Uterus (tissue), 4 donors: ENCODE results near the gene DUOX2. TPM values are rescaled to one million over a fixed set of nuclear protein-coding genes. Genes with fewer than 3 reads are reported as not detected.
"Not testable (repeated sequence)": the region's sequence is repeated elsewhere in the genome, so short reads cannot be mapped to it uniquely, and the experiment has no call there.

Source experiments
- DNase-seq, 2 donors: peaks; one replicate each; pipeline ENCODE4 v3.0.0-alpha.2; 2019 to 2020
- H3K27ac ChIP-seq, 2 donors: fragments of 200-600 bp; sonication (generic); 1 replicate in 1 of 2; 2 replicates in 1 of 2; pipeline ENCODE4 v1.5.1; 2016 to 2018
- H3K27me3 ChIP-seq, 2 donors: fragments of 200-600 bp; sonication (generic); one replicate each; pipeline ENCODE4 v1.5.1; 2018 to 2019; ENCODE audit warnings: control low read depth in 1 of 2
- H3K36me3 ChIP-seq, 2 donors: fragments of 200-600 bp; sonication (generic); one replicate each; pipeline ENCODE4 v1.5.1; 2019; ENCODE audit warnings: control low read depth in 1 of 2
- H3K4me1 ChIP-seq, 2 donors: fragments of 200-600 bp; sonication (generic); one replicate each; pipeline ENCODE4 v1.5.1; 2018 to 2019; ENCODE audit warnings: control low read depth in 1 of 2
- H3K4me3 ChIP-seq, 2 donors: fragments of 200-600 bp; sonication (generic); 1 replicate in 1 of 2; 2 replicates in 1 of 2; pipeline ENCODE4 v1.5.1; 2018 to 2019; ENCODE audit warnings: mild to moderate bottlenecking in 1 of 2
- H3K9me3 ChIP-seq, 2 donors: fragments of 200-600 bp; sonication (generic); one replicate each; pipeline ENCODE4 v1.5.1; 2019; ENCODE audit warnings: control low read depth in 1 of 2
- CTCF ChIP-seq, 4 experiments: fragments of 200-600 bp in 2 of 4; fragments of 450-650 bp in 2 of 4; sonication (generic) in 2 of 4; IDR thresholded peaks; one replicate each; pipeline ENCODE4 v1.5.1; 2016 to 2019; ENCODE audit warnings: antibody characterized with exemption in 4 of 4, mild to moderate bottlenecking in 2 of 4, moderate library complexity in 1 of 4
- POLR2A ChIP-seq, 2 donors: fragments of 450-650 bp; IDR thresholded peaks; one replicate each; pipeline ENCODE4 v1.6.1; 2016; ENCODE audit warnings: antibody characterized with exemption in 2 of 2, mild to moderate bottlenecking in 1 of 2, moderate library complexity in 1 of 2
- intact Hi-C: fragments of 100-400 bp; cut with DNase I; formaldehyde crosslinking; loops from one replicate; pipeline ENCODE4 v1.15.1; 2023; ENCODE audit warnings: low total_unique reads
- total RNA-seq, 4 donors: library from RNA; depleted of rRNA in 3 of 4; stranded (reverse); fragments of >200 nt in 3 of 4; gene quantifications; one replicate each; pipeline versions ENCODE4 v1.1.0 to v1.2.4, GENCODE V29; 2014 to 2023
- donor health status: DM: yes; HTN: yes; CAD: no.

DUOX2 gene
- total RNA-seq, 4 donors from 2014 or later = under 0.01 to 0.70 (median under 0.01) TPM; not detected in 1

GRCh38 chr15:45138814-45139765 lies 25.1 kb upstream of the DUOX2 start:
- H3K27me3 ChIP-seq = peaks cover 8 to 16% of the 10 kb centered on the region in 2 donors
- intact Hi-C loops = no loop called here
- DNase-seq = no peak

GRCh38 chr15:45137703-45138102 lies 23.7 kb upstream of the DUOX2 start:
- Histone ChIP-seq H3K9me3 (no peaks in the 10 kb centered on the region), H3K4me1 (peaks cover 0 to 3% of the 10 kb centered on the region in 2 donors), H3K4me3 (no peak overlapping the region), H3K27ac (no peak overlapping the region), H3K27me3 (peaks cover 8 to 16% of the 10 kb centered on the region in 2 donors), H3K36me3 (no peaks in the 10 kb centered on the region)
- TF ChIP-seq CTCF (IDR thresholded peaks at IDR 0.05) (no peak), POLR2A (IDR thresholded peaks at IDR 0.05) (no peak)
- no peak for DNase-seq
- intact Hi-C loops = no loop called here

More at GRCh38 chr15:45138814-45139765, 25.1 kb upstream of the DUOX2 start:
- Histone ChIP-seq H3K4me3 (no peak overlapping the region), H3K9me3 (no peaks in the 10 kb centered on the region), H3K36me3 (no peaks in the 10 kb centered on the region), H3K4me1 (peaks cover 0 to 3% of the 10 kb centered on the region in 2 donors), H3K27ac (no peak overlapping the region)
- no peak for TF ChIP-seq CTCF (IDR thresholded peaks at IDR 0.05)
- no peak for TF ChIP-seq POLR2A (IDR thresholded peaks at IDR 0.05)

- Histone ChIP-seq H3K36me3 (no peaks in the 10 kb centered on the region), H3K27ac (no peak overlapping the region), H3K27me3 (peaks cover 8 to 16% of the 10 kb centered on the region in 2 donors), H3K9me3 (no peaks in the 10 kb centered on the region), H3K4me3 (no peak overlapping the region), H3K4me1 (peaks cover 0 to 3% of the 10 kb centered on the region in 2 donors)
- TF ChIP-seq POLR2A (IDR thresholded peaks at IDR 0.05) (no peak), CTCF (IDR thresholded peaks at IDR 0.05) (no peak)
- DNase-seq = no peak
- intact Hi-C loops = no loop called here
Measured at GRCh38 chr15:45136378-45136764, 22.4 kb upstream of the DUOX2 start.

DNA sequence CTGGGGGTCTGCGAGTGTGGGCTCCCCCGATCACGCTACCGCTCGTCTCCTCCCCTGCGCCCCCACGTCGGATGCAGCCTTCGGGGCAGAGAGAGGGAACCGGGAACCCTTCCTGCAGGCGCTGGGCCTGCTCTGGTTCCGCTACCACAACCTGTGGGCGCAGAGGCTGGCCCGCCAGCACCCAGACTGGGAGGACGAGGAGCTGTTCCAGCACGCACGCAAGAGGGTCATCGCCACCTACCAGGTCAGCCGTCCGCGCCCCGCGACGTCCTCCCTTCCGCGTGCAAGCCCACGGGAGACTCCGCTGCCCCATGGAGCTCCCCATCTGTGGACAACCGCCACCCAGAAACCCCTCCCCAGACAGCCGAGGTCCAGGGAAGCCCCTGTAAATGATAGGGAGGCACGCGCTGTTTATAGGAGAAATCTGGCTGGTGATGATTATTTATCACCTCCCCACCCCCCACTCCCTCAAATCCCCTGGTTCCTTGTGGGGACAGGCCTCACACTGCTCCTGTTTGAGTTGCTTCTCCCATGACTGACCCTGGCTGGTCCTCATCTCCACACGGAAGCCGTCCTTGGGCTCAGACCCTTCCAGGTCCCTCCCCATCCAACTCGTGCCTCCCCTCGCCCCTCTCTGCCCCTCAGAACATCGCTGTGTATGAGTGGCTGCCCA lies 21.9 kb upstream of the DUOX2 start:
- H3K27ac ChIP-seq, DNase-seq, H3K4me1 ChIP-seq, H3K9me3 ChIP-seq, intact Hi-C loops, H3K4me3 ChIP-seq, H3K36me3 ChIP-seq: not testable (repeated sequence)
- H3K27me3 ChIP-seq = peaks cover 8 to 16% of the 10 kb centered on the region in 2 donors

- intact Hi-C loops = no loop called here
- no peak for DNase-seq
- Histone ChIP-seq H3K27ac (no peak overlapping the region), H3K36me3 (no peaks in the 10 kb centered on the region), H3K4me1 (peaks cover 0 to 3% of the 10 kb centered on the region in 2 donors), H3K4me3 (peak overlapping the region in 1 of 2 donors; percentile 21), H3K27me3 (peaks cover 8 to 16% of the 10 kb centered on the region in 2 donors), H3K9me3 (no peaks in the 10 kb centered on the region)
- TF ChIP-seq POLR2A (IDR thresholded peaks at IDR 0.05) (no peak), CTCF (IDR thresholded peaks at IDR 0.05) (no peak)
Measured at GRCh38 chr15:45134682-45135604, 21.0 kb upstream of the DUOX2 start.
